SK-N-SH treated with all-trans-retinoic acid at 6 μM for 48 hours (cell line): ENCODE data around the gene TPST2.

Experiments
- ATAC-seq: fragments of 200-7000 bp; cut with Tn5 transposase; 3 replicates; pipeline ENCODE4 v1.9.1; 2020; ENCODE audit warnings: mild to moderate bottlenecking, moderate library complexity
- ARNTL ChIP-seq: fragments of 450-650 bp; formaldehyde crosslinking; IDR thresholded peaks from 2 replicates; pipeline ENCODE4 v1.5.0; 2020; ENCODE audit warnings: low read depth, mild to moderate bottlenecking, moderate library complexity, borderline replicate concordance
- BACH2 ChIP-seq: fragments of 250-450 bp; sonication (Bioruptor Pico); IDR thresholded peaks from 2 replicates; pipeline ENCODE4 v1.9.0; 2021; ENCODE audit warnings: mild to moderate bottlenecking, borderline replicate concordance
- CSRNP3 ChIP-seq: fragments of 250-450 bp; sonication (Bioruptor Pico); IDR thresholded peaks from 2 replicates; pipeline ENCODE4 v1.5.1; 2021; ENCODE audit warnings: mild to moderate bottlenecking, moderate library complexity
- GLIS3 ChIP-seq: fragments of 250-450 bp; sonication (Bioruptor Pico); IDR thresholded peaks from 2 replicates; pipeline ENCODE4 v1.5.0; 2020; ENCODE audit warnings: mild to moderate bottlenecking, moderate library complexity
- ISL1 ChIP-seq: fragments of 250-450 bp; sonication (Bioruptor Pico); IDR thresholded peaks from 2 replicates; pipeline ENCODE4 v2.1.2; 2022; ENCODE audit warnings: mild to moderate bottlenecking, moderate library complexity
- OSR1 ChIP-seq: fragments of 250-450 bp; sonication (Bioruptor Pico); IDR thresholded peaks from 2 replicates; pipeline ENCODE4 v1.8.0; 2022; ENCODE audit warnings: moderate library complexity, mild to moderate bottlenecking, inconsistent platforms
- TOX ChIP-seq: fragments of 250-450 bp; sonication (Bioruptor Pico); IDR thresholded peaks from 2 replicates; pipeline ENCODE4 v1.8.0; 2021; ENCODE audit warnings: mild to moderate bottlenecking, moderate library complexity, borderline replicate concordance
- ZC3H10 ChIP-seq: fragments of 250-450 bp; sonication (Bioruptor Pico); IDR thresholded peaks from 2 replicates; pipeline ENCODE4 v1.5.1; 2021; ENCODE audit warnings: mild to moderate bottlenecking, moderate library complexity
- ZFP30 ChIP-seq: fragments of 450-650 bp; formaldehyde crosslinking; IDR thresholded peaks from 2 replicates; pipeline ENCODE4 v1.5.0; 2022; ENCODE audit warnings: mild to moderate bottlenecking, moderate library complexity
- ZNF70 ChIP-seq: fragments of 450-650 bp; formaldehyde crosslinking; IDR thresholded peaks from 2 replicates; pipeline ENCODE4 v1.5.0; 2020; ENCODE audit warnings: mild to moderate bottlenecking, moderate library complexity
- ZNF8 ChIP-seq: fragments of 450-650 bp; formaldehyde crosslinking; IDR thresholded peaks from 2 replicates; pipeline ENCODE4 v1.5.0; 2020; ENCODE audit warnings: mild to moderate bottlenecking, moderate library complexity
- TF ChIP-seq, protein P1 (sequence below): fragments of 250-450 bp; sonication (Bioruptor Pico); IDR thresholded peaks from 2 replicates; pipeline ENCODE4 v1.8.0; 2021; ENCODE audit warnings: low read depth, mild to moderate bottlenecking, moderate library complexity, borderline replicate concordance
- TF ChIP-seq, protein P2 (sequence below): fragments of 250-450 bp; sonication (Bioruptor Pico); IDR thresholded peaks from 2 replicates; pipeline ENCODE4 v1.8.0; 2020; ENCODE audit warnings: mild to moderate bottlenecking, moderate library complexity, borderline replicate concordance
- TF ChIP-seq, protein P3 (sequence below): fragments of 250-450 bp; sonication (Bioruptor Pico); IDR thresholded peaks from 2 replicates; pipeline ENCODE4 v1.5.1; 2020; ENCODE audit warnings: low read depth, mild to moderate bottlenecking, moderate library complexity
- TF ChIP-seq, protein P4 (sequence below): fragments of 250-450 bp; sonication (Bioruptor Pico); IDR thresholded peaks from 2 replicates; pipeline ENCODE4 v1.5.0; 2020; ENCODE audit warnings: mild to moderate bottlenecking, moderate library complexity

TPST2 gene

GRCh38 chr22:26542831-26543230 is 47.1 kb downstream of the TPST2 start (continued):
- TF ChIP-seq, protein P1, sequence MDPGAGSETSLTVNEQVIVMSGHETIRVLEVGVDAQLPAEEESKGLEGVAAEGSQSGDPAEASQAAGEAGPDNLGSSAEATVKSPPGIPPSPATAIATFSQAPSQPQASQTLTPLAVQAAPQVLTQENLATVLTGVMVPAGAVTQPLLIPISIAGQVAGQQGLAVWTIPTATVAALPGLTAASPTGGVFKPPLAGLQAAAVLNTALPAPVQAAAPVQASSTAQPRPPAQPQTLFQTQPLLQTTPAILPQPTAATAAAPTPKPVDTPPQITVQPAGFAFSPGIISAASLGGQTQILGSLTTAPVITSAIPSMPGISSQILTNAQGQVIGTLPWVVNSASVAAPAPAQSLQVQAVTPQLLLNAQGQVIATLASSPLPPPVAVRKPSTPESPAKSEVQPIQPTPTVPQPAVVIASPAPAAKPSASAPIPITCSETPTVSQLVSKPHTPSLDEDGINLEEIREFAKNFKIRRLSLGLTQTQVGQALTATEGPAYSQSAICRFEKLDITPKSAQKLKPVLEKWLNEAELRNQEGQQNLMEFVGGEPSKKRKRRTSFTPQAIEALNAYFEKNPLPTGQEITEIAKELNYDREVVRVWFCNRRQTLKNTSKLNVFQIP (CRISPR knock-in tag): no peak
- TF ChIP-seq ZFP30 (CRISPR knock-in tag): no peak
- TF ChIP-seq ZNF8: no peak
- TF ChIP-seq, protein P2, sequence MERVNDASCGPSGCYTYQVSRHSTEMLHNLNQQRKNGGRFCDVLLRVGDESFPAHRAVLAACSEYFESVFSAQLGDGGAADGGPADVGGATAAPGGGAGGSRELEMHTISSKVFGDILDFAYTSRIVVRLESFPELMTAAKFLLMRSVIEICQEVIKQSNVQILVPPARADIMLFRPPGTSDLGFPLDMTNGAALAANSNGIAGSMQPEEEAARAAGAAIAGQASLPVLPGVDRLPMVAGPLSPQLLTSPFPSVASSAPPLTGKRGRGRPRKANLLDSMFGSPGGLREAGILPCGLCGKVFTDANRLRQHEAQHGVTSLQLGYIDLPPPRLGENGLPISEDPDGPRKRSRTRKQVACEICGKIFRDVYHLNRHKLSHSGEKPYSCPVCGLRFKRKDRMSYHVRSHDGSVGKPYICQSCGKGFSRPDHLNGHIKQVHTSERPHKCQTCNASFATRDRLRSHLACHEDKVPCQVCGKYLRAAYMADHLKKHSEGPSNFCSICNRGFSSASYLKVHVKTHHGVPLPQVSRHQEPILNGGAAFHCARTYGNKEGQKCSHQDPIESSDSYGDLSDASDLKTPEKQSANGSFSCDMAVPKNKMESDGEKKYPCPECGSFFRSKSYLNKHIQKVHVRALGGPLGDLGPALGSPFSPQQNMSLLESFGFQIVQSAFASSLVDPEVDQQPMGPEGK (CRISPR knock-in tag): no peak

GRCh38 chr22:26541167-26541819 is 48.6 kb downstream of the TPST2 start:
- ATAC-seq: no peak
- TF ChIP-seq ZFP30 (CRISPR knock-in tag): no peak
- TF ChIP-seq CSRNP3 (CRISPR knock-in tag): no peak
- no peak for TF ChIP-seq ZNF70 (CRISPR knock-in tag)
- no peak for TF ChIP-seq ZC3H10 (CRISPR knock-in tag)
- TF ChIP-seq, protein P3, sequence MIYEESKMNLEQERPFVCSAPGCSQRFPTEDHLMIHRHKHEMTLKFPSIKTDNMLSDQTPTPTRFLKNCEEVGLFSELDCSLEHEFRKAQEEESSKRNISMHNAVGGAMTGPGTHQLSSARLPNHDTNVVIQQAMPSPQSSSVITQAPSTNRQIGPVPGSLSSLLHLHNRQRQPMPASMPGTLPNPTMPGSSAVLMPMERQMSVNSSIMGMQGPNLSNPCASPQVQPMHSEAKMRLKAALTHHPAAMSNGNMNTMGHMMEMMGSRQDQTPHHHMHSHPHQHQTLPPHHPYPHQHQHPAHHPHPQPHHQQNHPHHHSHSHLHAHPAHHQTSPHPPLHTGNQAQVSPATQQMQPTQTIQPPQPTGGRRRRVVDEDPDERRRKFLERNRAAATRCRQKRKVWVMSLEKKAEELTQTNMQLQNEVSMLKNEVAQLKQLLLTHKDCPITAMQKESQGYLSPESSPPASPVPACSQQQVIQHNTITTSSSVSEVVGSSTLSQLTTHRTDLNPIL (CRISPR knock-in tag): no peak

GRCh38 chr22:26540119-26540518 is 49.8 kb downstream of the TPST2 start:
- TF ChIP-seq BACH2 (no peak), ZFP30 (CRISPR knock-in tag) (no peak), ARNTL (CRISPR knock-in tag) (no peak), CSRNP3 (CRISPR knock-in tag) (no peak), OSR1 (no peak), TOX (CRISPR knock-in tag) (no peak), ISL1 (CRISPR knock-in tag) (no peak)
- TF ChIP-seq, protein P3 (CRISPR knock-in tag): no peak
- TF ChIP-seq, protein P4, sequence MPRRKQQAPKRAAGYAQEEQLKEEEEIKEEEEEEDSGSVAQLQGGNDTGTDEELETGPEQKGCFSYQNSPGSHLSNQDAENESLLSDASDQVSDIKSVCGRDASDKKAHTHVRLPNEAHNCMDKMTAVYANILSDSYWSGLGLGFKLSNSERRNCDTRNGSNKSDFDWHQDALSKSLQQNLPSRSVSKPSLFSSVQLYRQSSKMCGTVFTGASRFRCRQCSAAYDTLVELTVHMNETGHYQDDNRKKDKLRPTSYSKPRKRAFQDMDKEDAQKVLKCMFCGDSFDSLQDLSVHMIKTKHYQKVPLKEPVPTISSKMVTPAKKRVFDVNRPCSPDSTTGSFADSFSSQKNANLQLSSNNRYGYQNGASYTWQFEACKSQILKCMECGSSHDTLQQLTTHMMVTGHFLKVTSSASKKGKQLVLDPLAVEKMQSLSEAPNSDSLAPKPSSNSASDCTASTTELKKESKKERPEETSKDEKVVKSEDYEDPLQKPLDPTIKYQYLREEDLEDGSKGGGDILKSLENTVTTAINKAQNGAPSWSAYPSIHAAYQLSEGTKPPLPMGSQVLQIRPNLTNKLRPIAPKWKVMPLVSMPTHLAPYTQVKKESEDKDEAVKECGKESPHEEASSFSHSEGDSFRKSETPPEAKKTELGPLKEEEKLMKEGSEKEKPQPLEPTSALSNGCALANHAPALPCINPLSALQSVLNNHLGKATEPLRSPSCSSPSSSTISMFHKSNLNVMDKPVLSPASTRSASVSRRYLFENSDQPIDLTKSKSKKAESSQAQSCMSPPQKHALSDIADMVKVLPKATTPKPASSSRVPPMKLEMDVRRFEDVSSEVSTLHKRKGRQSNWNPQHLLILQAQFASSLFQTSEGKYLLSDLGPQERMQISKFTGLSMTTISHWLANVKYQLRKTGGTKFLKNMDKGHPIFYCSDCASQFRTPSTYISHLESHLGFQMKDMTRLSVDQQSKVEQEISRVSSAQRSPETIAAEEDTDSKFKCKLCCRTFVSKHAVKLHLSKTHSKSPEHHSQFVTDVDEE (CRISPR knock-in tag): no peak
- no peak for ATAC-seq

DNA sequence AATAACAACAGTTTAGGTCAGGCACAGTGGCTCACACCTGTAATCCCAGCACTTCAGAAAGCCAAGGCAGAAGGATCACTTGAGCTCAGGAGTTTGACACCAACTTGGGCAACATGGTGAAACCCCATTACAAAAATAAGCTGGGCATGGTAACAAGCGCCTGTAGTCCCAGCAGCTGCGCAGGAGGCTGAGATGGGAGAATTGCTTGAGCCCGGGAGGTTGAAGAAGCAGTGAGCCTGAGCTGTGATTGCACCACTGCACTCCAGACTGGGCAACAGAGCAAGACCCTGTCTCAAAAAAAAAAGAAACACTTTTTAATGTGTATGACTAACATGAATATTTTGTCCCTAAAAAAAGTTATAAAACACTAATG is 53.2 kb downstream of the TPST2 start:
- no peak for ATAC-seq
- no peak for TF ChIP-seq GLIS3
- no peak for TF ChIP-seq BACH2
